MM.1S (cell line): Measurements from ENCODE around the gene PRSS8.

Experiments
- DNase-seq: peaks from one replicate; pipeline ENCODE4 v3.0.0-alpha.2; 2015
- H2AFZ ChIP-seq: fragments of 300-600 bp; sonication (generic); 2 replicates; pipeline ENCODE4 v1.6.0; 2016; ENCODE audit warnings: antibody characterized with exemption, low read length
- H3F3A ChIP-seq: fragments of 300-600 bp; sonication (generic); 2 replicates; pipeline ENCODE4 v1.6.1; 2016; ENCODE audit warnings: mild to moderate bottlenecking, antibody characterized with exemption, low read length, moderate library complexity, mixed read lengths; ENCODE audit not compliant: insufficient read depth
- H3K27ac ChIP-seq: fragments of 300-600 bp; sonication (generic); 2 replicates; pipeline ENCODE4 v1.5.1; 2016; ENCODE audit warnings: mild to moderate bottlenecking, low read length
- H3K27me3 ChIP-seq: fragments of 300-600 bp; sonication (generic); replicated peaks from 2 replicates; pipeline ENCODE4 v1.6.0; 2016; ENCODE audit warnings: low read length; ENCODE audit not compliant: insufficient read depth
- H3K36me3 ChIP-seq: fragments of 300-600 bp; sonication (generic); replicated peaks from 2 replicates; pipeline ENCODE4 v1.6.1; 2016; ENCODE audit warnings: mild to moderate bottlenecking, low read length, mixed read lengths; ENCODE audit not compliant: insufficient read depth
- H3K4me1 ChIP-seq: fragments of 300-600 bp; sonication (generic); 2 replicates; pipeline ENCODE4 v1.6.1; 2016; ENCODE audit warnings: low read length, mixed read lengths
- H3K4me2 ChIP-seq: fragments of 300-600 bp; sonication (generic); 2 replicates; pipeline ENCODE4 v1.6.0; 2016; ENCODE audit warnings: low read depth, low read length
- H3K4me3 ChIP-seq: fragments of 300-600 bp; sonication (generic); 2 replicates; pipeline ENCODE4 v1.5.1; 2016; ENCODE audit warnings: low read length, mixed read lengths
- H3K79me2 ChIP-seq: fragments of 300-600 bp; sonication (generic); 2 replicates; pipeline ENCODE4 v1.6.1; 2016; ENCODE audit warnings: mixed run types, low read length, mixed read lengths
- H3K9ac ChIP-seq: fragments of 300-600 bp; sonication (generic); 2 replicates; pipeline ENCODE4 v1.6.1; 2016; ENCODE audit warnings: low read length, mixed read lengths
- H3K9me2 ChIP-seq: fragments of 300-600 bp; sonication (generic); replicated peaks from 2 replicates; pipeline ENCODE4 v1.6.1; 2016; ENCODE audit warnings: mild to moderate bottlenecking, low read length, mixed read lengths; ENCODE audit not compliant: insufficient read depth
- H3K9me3 ChIP-seq: fragments of 300-600 bp; sonication (generic); replicated peaks from 2 replicates; pipeline ENCODE4 v1.6.1; 2016; ENCODE audit warnings: mild to moderate bottlenecking, low read length, mixed read lengths; ENCODE audit not compliant: insufficient read depth
- H4K20me1 ChIP-seq: fragments of 300-600 bp; sonication (generic); 2 replicates; pipeline ENCODE4 v1.6.1; 2016; ENCODE audit warnings: mild to moderate bottlenecking, low read length, moderate library complexity, mixed read lengths; ENCODE audit not compliant: insufficient read depth
- CTCF ChIP-seq: fragments of 300-600 bp; sonication (generic); IDR thresholded peaks from 2 replicates; pipeline ENCODE4 v1.5.1; 2016; ENCODE audit warnings: antibody characterized with exemption, low read length, mixed read lengths
- EZH2 ChIP-seq: fragments of 300-600 bp; sonication (generic); optimal IDR thresholded peaks from 2 replicates; pipeline ENCODE3; 2017; ENCODE audit warnings: low read depth, mild to moderate bottlenecking, antibody characterized with exemption, low read length, mixed read lengths
- EZH2phosphoT487 ChIP-seq: fragments of 300-600 bp; sonication (generic); IDR thresholded peaks from 2 replicates; pipeline ENCODE4 v1.6.1; 2018; ENCODE audit warnings: antibody characterized with exemption, low read length

PRSS8 gene

DNA sequence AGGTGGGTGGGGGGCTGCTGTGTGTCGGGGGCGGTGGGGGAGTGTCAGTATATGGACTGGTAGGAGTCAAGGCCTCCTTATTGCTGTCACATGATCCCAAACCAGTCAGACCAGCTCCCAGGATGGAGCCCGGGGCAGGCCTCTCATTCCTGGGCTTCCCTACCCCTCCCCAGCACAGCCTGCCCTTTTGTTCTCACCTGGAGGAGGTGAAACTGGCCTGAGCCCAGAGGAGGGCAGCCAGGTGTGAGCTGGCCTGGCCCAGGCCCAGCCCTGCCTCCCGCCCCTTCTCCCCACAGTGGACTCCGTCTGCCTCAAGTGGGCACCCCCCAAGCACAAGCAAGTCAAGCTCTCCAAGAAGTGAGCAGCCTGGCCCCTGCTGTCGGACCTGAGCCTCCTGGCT lies 4.6 kb downstream of the PRSS8 start:
- H2AFZ ChIP-seq: no peak overlapping the region
- H3K27me3 ChIP-seq: no peaks in the 10 kb centered on the region
- H4K20me1 ChIP-seq: no peaks in the 10 kb centered on the region
- H3K9ac ChIP-seq: no peak overlapping the region
- no peaks in the 10 kb centered on the region for H3F3A ChIP-seq
- H3K79me2 ChIP-seq: no peaks in the 10 kb centered on the region
- H3K27ac ChIP-seq: no peak overlapping the region
- no peaks in the 10 kb centered on the region for H3K36me3 ChIP-seq
- no peak overlapping the region for H3K4me3 ChIP-seq
- no peaks in the 10 kb centered on the region for H3K4me1 ChIP-seq
- no peaks in the 10 kb centered on the region for H3K9me2 ChIP-seq
- no peaks in the 10 kb centered on the region for H3K9me3 ChIP-seq
- DNase-seq: no peak
- no peak overlapping the region for H3K4me2 ChIP-seq
- TF ChIP-seq CTCF (no peak), EZH2 (no peak), EZH2phosphoT487 (no peak)

GRCh38 chr16:31130336-31130891 lies 5.1 kb downstream of the PRSS8 start:
- no peak overlapping the region for H3K9ac ChIP-seq

DNA sequence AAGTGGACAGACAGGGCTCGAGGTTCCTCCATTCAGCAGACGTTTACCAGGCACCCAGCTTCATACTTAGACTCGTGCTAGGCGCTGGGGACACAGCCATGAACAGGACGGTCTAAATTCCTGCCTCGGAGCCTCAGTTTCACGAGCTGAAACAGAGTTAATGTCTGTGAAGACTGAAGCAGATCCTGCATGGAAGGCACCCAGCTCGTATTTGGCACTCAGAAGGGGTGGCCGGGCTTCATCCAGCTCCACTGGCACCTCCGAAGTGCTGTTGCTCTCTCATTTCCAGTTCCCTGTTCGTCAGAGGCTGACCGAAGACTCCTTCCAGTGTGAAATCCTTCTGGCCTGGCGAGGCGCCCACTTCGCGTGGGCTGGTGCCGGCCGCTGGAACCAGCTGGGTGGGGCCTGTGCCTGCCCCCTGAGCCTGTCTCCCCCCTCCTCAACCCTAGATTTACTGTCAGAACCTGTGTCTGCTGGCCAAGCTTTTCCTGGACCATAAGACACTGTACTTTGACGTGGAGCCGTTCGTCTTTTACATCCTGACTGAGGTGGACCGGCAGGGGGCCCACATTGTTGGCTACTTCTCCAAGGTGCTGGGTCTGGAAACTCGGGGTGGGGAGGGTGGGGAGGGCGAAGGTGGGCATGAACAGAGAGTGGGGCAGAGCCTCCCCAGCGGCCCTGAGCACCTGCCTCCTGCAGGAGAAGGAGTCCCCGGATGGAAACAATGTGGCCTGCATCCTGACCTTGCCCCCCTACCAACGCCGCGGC lies 5.8 kb downstream of the PRSS8 start:
- DNase-seq: no peak
- Histone ChIP-seq H3F3A (no peaks in the 10 kb centered on the region), H3K79me2 (no peaks in the 10 kb centered on the region), H3K9me3 (no peaks in the 10 kb centered on the region), H3K4me3 (no peak overlapping the region), H3K9me2 (no peaks in the 10 kb centered on the region), H3K4me2 (no peak overlapping the region), H3K27me3 (no peaks in the 10 kb centered on the region), H3K9ac (no peak overlapping the region), H3K4me1 (no peaks in the 10 kb centered on the region), H3K27ac (no peak overlapping the region), H4K20me1 (no peaks in the 10 kb centered on the region), H3K36me3 (no peaks in the 10 kb centered on the region), H2AFZ (no peak overlapping the region)
- TF ChIP-seq EZH2: no peak
- no peak for TF ChIP-seq EZH2phosphoT487
- TF ChIP-seq CTCF: no peak

More at GRCh38 chr16:31130336-31130891, 5.1 kb downstream of the PRSS8 start:
- Histone ChIP-seq H3K27me3 (no peaks in the 10 kb centered on the region), H3K9me2 (no peaks in the 10 kb centered on the region), H3K4me3 (no peak overlapping the region), H4K20me1 (no peaks in the 10 kb centered on the region), H3K4me2 (no peak overlapping the region), H3K79me2 (no peaks in the 10 kb centered on the region), H3K36me3 (no peaks in the 10 kb centered on the region), H3K4me1 (no peaks in the 10 kb centered on the region), H3K27ac (no peak overlapping the region), H2AFZ (no peak overlapping the region), H3K9me3 (no peaks in the 10 kb centered on the region), H3F3A (no peaks in the 10 kb centered on the region)
- no peak for TF ChIP-seq EZH2phosphoT487
- TF ChIP-seq CTCF: no peak
- no peak for TF ChIP-seq EZH2
- DNase-seq: no peak
